ENCODE measurements around the gene RAPH1.
"Not testable (repeated sequence)": the region's sequence is repeated elsewhere in the genome, so short reads cannot be mapped to it uniquely, and the experiment has no call there.

The RAPH1 gene

GRCh38 chr2:203476881-203477280, 58.2 kb downstream of the RAPH1 start:
- DNase-seq: no peak

- no peak for DNase-seq
Observed at GRCh38 chr2:203471323-203471722, 63.8 kb downstream of the RAPH1 start.

DNA sequence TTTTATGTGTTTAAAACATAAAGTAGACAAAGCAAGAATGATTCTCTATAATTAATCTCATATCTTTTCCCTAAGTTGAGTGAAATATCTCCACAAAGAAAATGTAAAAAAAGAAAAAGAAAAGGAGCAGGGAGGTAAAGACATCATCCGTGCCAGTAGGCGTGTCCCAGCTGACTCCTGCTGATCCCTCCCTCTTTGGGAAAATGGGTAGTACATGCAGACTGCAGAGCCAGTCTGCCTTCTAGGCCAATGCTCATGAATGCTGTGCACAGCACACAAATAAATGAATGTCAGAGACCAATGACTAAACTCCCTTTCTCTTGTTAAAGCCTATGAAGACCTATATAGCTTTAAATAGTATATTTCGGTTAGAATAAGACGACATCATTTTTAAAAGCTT, 64.7 kb downstream of the RAPH1 start:
- DNase-seq: no peak

GRCh38 chr2:203469546-203469945, 65.6 kb downstream of the RAPH1 start:
- no peak for DNase-seq

DNA sequence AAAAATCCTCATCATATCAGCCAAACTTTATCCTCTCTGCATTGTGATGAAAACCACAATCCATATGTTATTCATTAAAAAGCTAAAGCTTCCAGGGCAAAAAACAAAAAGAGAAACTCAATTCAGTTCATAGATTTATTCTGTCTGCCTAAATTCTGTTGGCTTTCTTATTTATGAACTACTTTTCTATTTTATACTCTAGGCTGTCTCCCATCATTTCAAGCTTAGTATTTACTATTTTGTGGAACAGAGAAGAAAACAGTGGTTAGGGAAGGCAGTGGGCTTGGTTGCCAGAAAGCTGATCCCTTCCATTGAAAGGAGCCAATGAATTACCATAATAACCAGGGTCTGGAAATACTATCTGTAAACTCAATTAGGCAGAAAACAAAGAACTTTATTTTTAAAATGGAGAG, 71.8 kb downstream of the RAPH1 start:
- DNase-seq: no peak

DNA sequence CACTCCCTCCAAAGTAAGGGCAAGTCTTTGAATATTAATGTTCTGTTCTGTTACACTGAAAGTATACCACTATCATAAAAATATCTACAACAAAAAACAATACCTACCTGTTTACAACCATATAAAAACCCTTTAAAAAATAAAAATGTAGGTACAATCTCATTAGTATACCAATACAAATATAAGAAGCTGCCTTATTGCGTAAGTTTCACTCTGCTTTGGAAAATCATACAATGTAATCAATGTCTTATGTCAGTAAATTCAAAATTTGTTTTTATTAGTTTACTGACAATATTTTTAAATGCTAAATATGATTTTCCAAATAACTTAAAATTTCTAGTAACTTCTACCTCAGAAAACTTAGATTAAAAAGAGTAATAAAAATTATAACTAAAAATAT, 72.8 kb downstream of the RAPH1 start:
- no peak for DNase-seq

- DNase-seq: no peak
Observed at GRCh38 chr2:203461746-203462145, 73.4 kb downstream of the RAPH1 start.

DNA sequence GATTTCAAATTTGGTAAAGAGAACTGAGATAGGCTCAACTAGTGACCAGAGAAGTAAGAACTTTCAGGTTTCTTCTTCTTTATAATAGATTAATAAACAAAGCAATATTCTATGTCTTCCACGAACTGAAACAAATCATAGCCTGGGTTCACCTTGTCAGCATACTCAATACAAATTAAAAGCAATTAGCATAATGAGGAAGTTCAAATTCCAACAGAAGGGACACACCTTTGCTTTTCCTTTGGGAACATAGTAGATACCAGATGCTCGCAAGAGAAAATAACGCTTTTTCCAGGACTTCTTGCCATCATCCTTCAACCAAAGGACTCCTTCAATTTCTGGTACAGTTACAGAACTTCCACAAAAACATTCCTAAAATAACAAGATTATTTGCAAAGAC, 79.9 kb downstream of the RAPH1 start:
- DNase-seq: no peak

GRCh38 chr2:203453858-203454451, 81.1 kb downstream of the RAPH1 start:
- DNase-seq: peak in 1 of 2 donors; percentile 71

- no peak for DNase-seq
Observed at GRCh38 chr2:203451689-203452088, 83.4 kb downstream of the RAPH1 start.

DNA sequence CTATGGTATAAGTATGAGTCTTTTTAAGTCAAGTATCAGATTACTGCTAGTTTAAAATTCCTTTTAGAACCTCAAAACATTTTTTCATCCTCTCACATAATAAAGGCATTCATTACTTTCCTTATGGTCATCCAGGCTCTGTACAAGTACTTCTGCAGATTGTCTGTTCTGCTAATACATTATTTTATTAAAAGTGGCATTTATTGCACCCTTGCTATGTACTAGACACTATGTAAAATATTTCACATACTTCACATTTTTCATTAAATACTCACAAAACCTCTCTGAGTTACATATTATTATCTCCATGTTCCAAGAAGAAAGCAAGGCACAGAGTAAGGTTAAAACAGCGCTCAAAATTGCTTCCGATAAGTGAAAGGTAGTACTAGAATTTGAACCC, 84.1 kb downstream of the RAPH1 start:
- no peak for DNase-seq

DNA sequence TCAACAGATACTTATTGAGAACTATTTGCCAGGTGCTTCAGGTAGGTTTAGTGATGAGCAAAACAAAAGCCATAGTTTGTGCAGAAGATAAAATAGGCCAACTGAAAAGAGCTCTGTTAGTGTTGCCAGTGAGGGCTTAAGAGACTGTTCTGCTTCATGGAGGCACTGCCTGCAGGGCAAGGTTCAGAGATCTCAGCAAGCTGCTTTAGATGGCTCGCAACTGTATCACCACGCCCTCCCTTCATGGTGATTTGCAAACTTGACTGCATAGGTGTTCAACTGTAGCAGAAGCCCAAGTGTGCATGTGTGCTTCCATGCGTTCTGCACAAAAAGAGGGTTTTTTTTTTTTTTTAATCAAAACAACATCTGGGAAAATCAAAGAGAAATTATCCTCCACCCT, 84.5 kb downstream of the RAPH1 start:
- no peak for DNase-seq

DNA sequence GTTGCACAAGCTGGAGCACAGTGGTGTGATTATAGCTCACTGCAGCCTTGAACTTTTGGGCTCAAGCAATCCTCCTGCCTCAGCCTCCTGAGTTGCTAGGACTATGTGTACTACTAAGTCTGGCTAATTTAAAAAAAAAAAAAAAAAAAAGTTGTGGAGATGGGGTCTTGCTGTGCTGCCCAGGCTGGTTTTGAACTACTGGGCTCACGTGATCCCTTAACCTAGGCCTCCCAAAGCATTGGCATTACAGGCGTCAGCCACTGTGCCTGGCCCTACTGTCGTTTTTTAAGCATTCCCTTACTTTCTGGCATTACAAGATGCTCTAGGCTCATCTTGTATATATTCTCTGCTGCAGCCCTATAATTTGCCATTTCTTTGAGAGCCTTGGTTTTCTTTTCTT, 88.3 kb downstream of the RAPH1 start:
- no peak for DNase-seq

DNA sequence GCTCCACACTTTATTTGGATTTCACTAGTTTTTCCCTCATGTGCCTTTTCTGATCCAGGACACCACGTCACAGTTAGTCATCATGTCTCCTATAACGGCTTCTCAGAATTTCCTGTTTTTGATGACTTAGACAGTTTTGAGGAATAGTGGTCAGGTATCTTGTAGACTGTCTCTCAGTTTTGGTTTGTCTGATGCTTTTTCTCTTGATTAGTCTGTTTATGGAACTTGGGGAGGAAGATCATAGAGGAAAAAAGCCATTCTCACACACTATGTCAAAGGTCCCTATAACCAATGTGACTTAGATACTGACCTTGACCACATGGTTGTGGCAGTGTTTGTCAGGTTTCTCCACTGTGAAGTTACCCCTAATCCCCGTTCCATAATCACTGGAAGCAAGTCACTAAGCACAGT, 89.0 kb downstream of the RAPH1 start:
- peak in 1 of 2 donors; percentile 60 for DNase-seq

DNA sequence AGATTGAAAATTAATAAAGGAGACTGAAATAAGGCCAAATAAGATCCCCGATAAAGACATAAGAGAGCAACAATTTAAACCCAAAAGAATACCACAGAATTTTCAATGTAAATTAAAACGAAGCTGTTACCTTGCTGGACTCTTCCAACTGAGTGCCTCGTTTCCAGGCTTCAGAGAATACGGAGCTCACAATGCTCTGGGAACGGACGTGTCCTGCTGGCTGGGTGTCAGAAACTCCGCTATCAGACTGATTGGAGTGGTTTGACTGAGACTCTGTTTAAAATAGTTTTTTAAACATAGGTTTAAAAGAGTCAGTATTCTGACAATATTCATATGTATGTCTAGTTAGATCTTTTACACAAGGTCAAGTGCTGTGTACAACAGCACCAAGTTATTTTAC, 90.4 kb downstream of the RAPH1 start:
- DNase-seq: no peak

DNA sequence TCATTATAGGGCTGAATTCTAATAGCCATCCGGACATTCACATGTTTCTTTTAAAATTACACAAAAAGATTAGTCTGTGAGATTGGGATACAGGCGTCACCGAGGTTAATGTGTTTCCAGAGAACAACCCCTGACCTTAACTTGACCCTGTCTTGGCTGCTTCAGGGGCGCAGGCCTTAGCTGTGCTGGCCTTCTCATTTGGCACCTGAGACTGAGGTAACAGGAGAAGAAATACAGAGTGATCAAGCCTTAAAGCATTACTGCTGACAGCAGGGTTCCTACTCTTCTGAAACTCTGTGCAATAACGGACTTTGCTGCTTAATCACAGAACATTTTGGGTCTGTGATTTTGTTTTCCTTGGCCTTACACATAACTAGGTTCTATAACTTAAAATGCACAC, 92.6 kb downstream of the RAPH1 start:
- no peak for DNase-seq

DNA sequence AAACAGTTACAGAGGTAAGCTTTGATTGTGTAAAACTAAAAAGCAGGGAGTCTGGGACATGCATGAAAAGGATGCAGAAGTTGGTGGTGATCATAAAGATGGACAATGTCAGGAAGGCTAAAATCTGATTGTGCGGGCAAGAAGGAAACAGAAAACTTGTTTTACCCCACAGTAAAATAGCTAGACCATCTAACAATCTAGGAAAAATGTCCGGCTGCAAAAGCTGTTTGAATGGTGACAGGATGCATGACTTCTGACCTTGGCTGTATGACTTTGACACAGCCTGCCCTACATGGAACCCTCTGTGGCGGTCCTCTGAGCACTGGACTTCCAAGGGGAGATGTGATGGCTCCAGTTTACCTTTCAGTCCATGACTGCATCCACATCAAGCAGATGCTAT, 93.6 kb downstream of the RAPH1 start:
- no peak for DNase-seq

GRCh38 chr2:203440671-203441070, 94.4 kb downstream of the RAPH1 start:
- DNase-seq: no peak

DNA sequence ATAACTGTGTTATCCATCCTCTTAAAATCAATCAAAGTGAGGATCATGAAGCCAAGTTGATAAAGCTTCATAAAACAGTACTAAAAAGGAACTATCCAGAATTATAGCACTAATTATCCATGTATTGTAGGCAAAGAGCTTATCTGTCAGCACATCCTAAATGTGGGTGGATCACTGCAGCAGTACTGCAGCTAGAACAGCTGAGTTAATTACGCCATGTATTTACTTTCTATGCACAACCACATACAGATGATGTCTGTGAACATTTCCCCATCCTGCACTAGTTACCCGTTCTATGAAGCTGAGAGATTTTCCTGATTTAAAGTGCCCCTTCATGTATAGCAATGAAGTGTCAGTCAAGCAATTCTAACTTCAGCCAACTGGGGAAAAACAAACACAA, 96.6 kb downstream of the RAPH1 start:
- DNase-seq: no peak

GRCh38 chr2:203437511-203437910, 97.6 kb downstream of the RAPH1 start:
- no peak for DNase-seq

- DNase-seq: no peak
Observed at GRCh38 chr2:203436496-203436895, 98.6 kb downstream of the RAPH1 start.

DNA sequence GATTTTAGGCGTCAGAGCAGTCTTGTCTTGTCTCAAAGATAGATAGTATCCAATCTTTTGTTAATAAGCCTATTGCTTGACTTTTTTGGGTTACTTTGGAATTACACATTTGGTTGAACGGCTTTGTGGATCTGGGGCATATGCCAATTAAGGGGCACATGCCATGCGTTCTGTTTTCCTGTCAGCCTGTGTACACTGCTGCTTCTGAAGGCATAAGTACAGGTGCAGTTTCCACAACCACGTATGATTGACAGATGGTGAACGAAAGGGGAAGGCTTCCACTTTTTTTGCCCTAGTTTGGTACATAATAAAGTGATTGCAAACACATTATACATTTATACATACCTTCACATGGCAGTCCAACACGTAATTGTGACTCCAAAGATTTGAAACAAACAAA, 102.3 kb downstream of the RAPH1 start:
- no peak for DNase-seq

GRCh38 chr2:203431391-203432185, 103.5 kb downstream of the RAPH1 start:
- no peak for DNase-seq

DNA sequence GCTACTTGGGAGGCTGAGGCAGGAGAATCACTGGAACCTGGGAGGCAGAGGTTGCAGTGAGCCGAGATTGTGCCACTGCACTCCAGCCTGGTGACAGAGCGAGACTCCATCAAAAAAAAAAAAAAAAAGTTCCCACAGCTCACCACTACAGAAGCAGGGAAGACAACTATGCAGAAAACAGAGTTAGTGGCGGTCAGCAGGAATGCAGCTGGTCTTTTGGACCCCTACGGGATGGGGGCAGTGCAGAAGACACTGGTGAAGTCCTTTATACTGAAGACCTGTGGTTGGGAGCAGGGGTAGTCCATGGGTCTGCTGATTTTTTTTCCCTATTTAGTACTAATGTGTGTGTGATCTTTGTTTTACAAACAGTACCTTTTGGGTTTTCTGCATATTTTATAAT, 105.5 kb downstream of the RAPH1 start:
- DNase-seq: not testable (repeated sequence)

DNA sequence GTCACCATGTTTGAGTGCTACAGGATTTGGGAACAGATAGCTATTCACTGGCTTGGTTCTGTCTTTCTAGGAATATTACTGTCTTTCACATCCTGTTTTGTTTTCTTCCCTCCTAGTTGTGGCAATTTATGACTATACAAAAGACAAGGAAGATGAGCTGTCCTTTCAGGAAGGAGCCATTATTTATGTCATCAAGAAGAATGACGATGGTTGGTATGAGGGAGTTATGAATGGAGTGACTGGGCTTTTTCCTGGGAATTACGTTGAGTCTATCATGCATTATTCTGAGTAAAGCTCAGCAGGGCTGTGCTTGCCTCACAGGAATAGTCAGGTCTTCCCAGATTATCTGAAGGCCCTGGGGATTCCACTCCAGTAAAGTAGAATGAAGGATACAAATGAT, 108.0 kb downstream of the RAPH1 start:
- DNase-seq: no peak

Measured in bone marrow (tissue), 2 donors.